Measurements from ENCODE around the gene SHF.

- no peak for TF ChIP-seq CTCF (IDR thresholded peaks at IDR 0.05; ENCODE audit: low read depth, low read length)
- no peak for TF ChIP-seq EZH2phosphoT487 (IDR thresholded peaks at IDR 0.05; ENCODE audit: low read depth)
These were observed 11.5 kb upstream of the SHF start for GRCh38 chr15:45199136-45199810.
